Ishikawa (cell line): ENCODE results near the gene SH3RF1.

ENCODE experiments used
- CEBPB ChIP-seq: IDR thresholded peaks from 2 replicates; pipeline ENCODE4 v1.6.1; 2012
- CREB1 ChIP-seq: IDR thresholded peaks from 2 replicates; pipeline ENCODE4 v1.6.1; 2012; ENCODE audit warnings: low read depth
- EGR1 ChIP-seq: IDR thresholded peaks from 2 replicates; pipeline ENCODE4 v1.6.1; 2012
- EP300 ChIP-seq: IDR thresholded peaks from 2 replicates; pipeline ENCODE4 v1.6.1; 2012; ENCODE audit warnings: borderline replicate concordance
- FOXM1 ChIP-seq: IDR thresholded peaks from 2 replicates; pipeline ENCODE4 v1.6.1; 2012; ENCODE audit warnings: low read depth, borderline replicate concordance
- MAX ChIP-seq: IDR thresholded peaks from 2 replicates; pipeline ENCODE4 v1.6.1; 2012
- NFIC ChIP-seq: IDR thresholded peaks from 2 replicates; pipeline ENCODE4 v1.6.1; 2012
- RAD21 ChIP-seq: IDR thresholded peaks from 2 replicates; pipeline ENCODE4 v1.6.1; 2012; ENCODE audit warnings: low read depth
- REST ChIP-seq: IDR thresholded peaks from 2 replicates; pipeline ENCODE4 v1.6.1; 2012; ENCODE audit warnings: low read depth, mild to moderate bottlenecking
- TAF1 ChIP-seq: IDR thresholded peaks from 2 replicates; pipeline ENCODE4 v1.6.1; 2012; ENCODE audit warnings: low read depth, mild to moderate bottlenecking
- TCF12 ChIP-seq: IDR thresholded peaks from 2 replicates; pipeline ENCODE4 v1.6.1; 2012; ENCODE audit warnings: low read depth
- TEAD4 ChIP-seq: IDR thresholded peaks from 2 replicates; pipeline ENCODE4 v1.6.1; 2012
- USF1 ChIP-seq: IDR thresholded peaks from 2 replicates; pipeline ENCODE4 v1.6.1; 2012
- YY1 ChIP-seq: IDR thresholded peaks from 2 replicates; pipeline ENCODE4 v1.6.1; 2012; ENCODE audit warnings: low read depth
- ZBTB7A ChIP-seq: IDR thresholded peaks from 2 replicates; pipeline ENCODE4 v1.6.1; 2012; ENCODE audit warnings: low read depth

Gene SH3RF1

GRCh38 chr4:169256856-169257761, 13.6 kb downstream of the SH3RF1 start:
- TF ChIP-seq TCF12 (no peak), TAF1 (no peak), ZBTB7A (no peak), EP300 (no peak), TEAD4 (no peak), MAX (no peak), NFIC (no peak), RAD21 (no peak), USF1 (no peak), YY1 (no peak), EGR1 (no peak), CREB1 (no peak), REST (no peak), FOXM1 (no peak), CEBPB (no peak)

GRCh38 chr4:169256101-169256612, 14.6 kb downstream of the SH3RF1 start:
- no peak for TF ChIP-seq TCF12
- no peak for TF ChIP-seq RAD21
- TF ChIP-seq EGR1, result no peak
- no peak for TF ChIP-seq TAF1
- no peak for TF ChIP-seq USF1
- TF ChIP-seq FOXM1, result no peak
- TF ChIP-seq NFIC, result no peak
- TF ChIP-seq TEAD4, result no peak
- no peak for TF ChIP-seq CREB1
- TF ChIP-seq REST, result no peak
- TF ChIP-seq CEBPB, result no peak

- TF ChIP-seq TEAD4 (peak; percentile 40; the same call in 1 of the 2 replicates), YY1 (no peak), EP300 (peak; percentile 41; the same call in 1 of the 2 replicates), NFIC (peak; percentile 81)
Observed at GRCh38 chr4:169254546-169254983, 16.2 kb downstream of the SH3RF1 start.

- TF ChIP-seq YY1 (no peak), TEAD4 (0 out of 2 replicates have a peak, but pooled peaks have one; percentile 29), NFIC (no peak)
Observed at GRCh38 chr4:169253904-169254303, 16.9 kb downstream of the SH3RF1 start.

GRCh38 chr4:169253113-169253671, 17.6 kb downstream of the SH3RF1 start:
- no peak for TF ChIP-seq NFIC
- no peak for TF ChIP-seq REST
- peak; percentile 66 for TF ChIP-seq TEAD4
- TF ChIP-seq TAF1, result no peak
- no peak for TF ChIP-seq TCF12
- TF ChIP-seq EGR1, result no peak
